ENCODE results near the gene PRKAA2.
A peak's percentile ranks its signal among the peaks of the same experiment; 100 is the strongest.

Gene PRKAA2

GRCh38 chr1:56639211-56639610, 5.9 kb upstream of the PRKAA2 start:
- Histone ChIP-seq H3K9me3 (ENCODE audit: low read length) (no peaks in the 10 kb centered on the region), H3K27me3 (ENCODE audit: insufficient read depth, low read length) (peaks cover 16% of the 10 kb centered on the region), H2AFZ (ENCODE audit: low read depth, low read length) (no peak overlapping the region), H3K36me3 (ENCODE audit: insufficient read depth, low read length) (no peaks in the 10 kb centered on the region), H3K4me3 (ENCODE audit: low read length) (no peak overlapping the region), H3K4me1 (ENCODE audit: insufficient read depth, low read length) (peaks cover 8% of the 10 kb centered on the region)

DNA sequence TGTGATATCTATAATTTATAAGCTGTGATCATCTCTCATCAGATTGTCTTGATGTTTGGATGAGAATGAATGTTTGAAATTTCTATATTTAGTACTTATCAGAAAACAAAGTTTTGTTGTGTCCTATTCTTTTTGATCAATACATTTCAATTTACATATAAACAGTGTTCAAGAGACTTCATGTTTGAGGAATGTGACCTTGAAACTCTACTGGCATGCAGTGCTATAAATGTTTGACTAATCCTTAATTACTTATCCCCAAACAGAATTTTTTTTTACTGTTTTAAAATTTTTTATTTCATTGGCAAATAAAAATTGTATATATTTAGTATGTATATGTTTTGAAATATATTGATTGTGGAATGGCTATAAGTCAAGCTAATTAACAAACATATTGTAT, 1.5 kb upstream of the PRKAA2 start:
- Histone ChIP-seq H3K9me3 (ENCODE audit: low read length) (no peaks in the 10 kb centered on the region), H3K4me3 (ENCODE audit: low read length) (no peak overlapping the region), H3K36me3 (ENCODE audit: insufficient read depth, low read length) (no peaks in the 10 kb centered on the region), H3K27me3 (ENCODE audit: insufficient read depth, low read length) (peaks cover 15% of the 10 kb centered on the region), H2AFZ (ENCODE audit: low read depth, low read length) (no peak overlapping the region), H3K4me1 (ENCODE audit: insufficient read depth, low read length) (peaks cover 26% of the 10 kb centered on the region)

- H3K36me3 ChIP-seq (ENCODE audit: insufficient read depth, low read length) = no peaks in the 10 kb centered on the region
- peaks cover 11% of the 10 kb centered on the region for H3K27me3 ChIP-seq (ENCODE audit: insufficient read depth, low read length)
- no peaks in the 10 kb centered on the region for H3K9me3 ChIP-seq (ENCODE audit: low read length)
- peak overlapping the region; percentile 90 for H2AFZ ChIP-seq (ENCODE audit: low read depth, low read length)
- peaks cover 26% of the 10 kb centered on the region for H3K4me1 ChIP-seq (ENCODE audit: insufficient read depth, low read length)
- peak overlapping the region; percentile 69 for H3K4me3 ChIP-seq (ENCODE audit: low read length)
Measured at GRCh38 chr1:56644064-56644918, 823 bp upstream of the PRKAA2 start.

DNA sequence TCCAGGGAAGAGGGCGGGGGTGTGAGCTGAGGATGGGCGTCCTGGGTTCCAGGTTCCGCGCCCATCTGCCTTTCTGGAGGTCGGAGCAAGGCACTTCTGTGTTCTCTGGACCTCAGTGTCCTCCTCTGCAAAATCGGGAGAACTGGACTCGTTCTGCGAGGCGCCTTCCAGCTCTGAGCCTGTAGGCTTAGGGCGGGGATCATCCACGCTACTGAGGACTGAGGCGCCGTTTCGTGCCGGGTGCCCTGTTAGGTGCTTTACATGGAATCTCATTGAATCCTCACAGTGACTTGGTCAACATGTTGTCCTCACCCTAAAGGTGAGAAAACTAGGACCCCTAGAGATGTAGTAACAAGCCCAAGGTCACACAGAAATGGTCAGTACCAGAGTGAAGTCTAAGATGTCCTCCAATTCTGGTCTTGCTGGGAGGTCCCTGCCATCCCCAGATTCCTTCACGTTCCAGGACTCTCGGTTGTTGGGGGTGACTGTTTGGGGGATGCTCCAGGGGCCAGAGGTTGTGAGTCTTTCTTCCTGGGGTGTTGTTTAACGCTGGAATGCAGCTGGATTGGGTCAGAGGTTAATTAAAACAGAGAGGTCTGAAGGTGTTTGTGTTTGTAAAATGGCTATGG, 677 bp downstream of the PRKAA2 start:
- peak overlapping the region; percentile 69 for H3K4me3 ChIP-seq (ENCODE audit: low read length)
- H3K36me3 ChIP-seq (ENCODE audit: insufficient read depth, low read length) = no peaks in the 10 kb centered on the region
- H3K4me1 ChIP-seq (ENCODE audit: insufficient read depth, low read length) = peaks cover 26% of the 10 kb centered on the region
- H3K9me3 ChIP-seq (ENCODE audit: low read length) = no peaks in the 10 kb centered on the region
- H3K27me3 ChIP-seq (ENCODE audit: insufficient read depth, low read length) = peaks cover 11% of the 10 kb centered on the region
- H2AFZ ChIP-seq (ENCODE audit: low read depth, low read length) = peak overlapping the region; percentile 90

GRCh38 chr1:56646611-56647010, 1.5 kb downstream of the PRKAA2 start:
- Histone ChIP-seq H3K27me3 (ENCODE audit: insufficient read depth, low read length) (peaks cover 11% of the 10 kb centered on the region), H3K36me3 (ENCODE audit: insufficient read depth, low read length) (no peaks in the 10 kb centered on the region), H3K9me3 (ENCODE audit: low read length) (no peaks in the 10 kb centered on the region), H3K4me3 (ENCODE audit: low read length) (peak overlapping the region; percentile 69), H3K4me1 (ENCODE audit: insufficient read depth, low read length) (peaks cover 26% of the 10 kb centered on the region), H2AFZ (ENCODE audit: low read depth, low read length) (no peak overlapping the region)

- Histone ChIP-seq H3K4me3 (ENCODE audit: low read length) (no peak overlapping the region), H3K36me3 (ENCODE audit: insufficient read depth, low read length) (no peaks in the 10 kb centered on the region), H3K9me3 (ENCODE audit: low read length) (no peaks in the 10 kb centered on the region), H3K27me3 (ENCODE audit: insufficient read depth, low read length) (peaks cover 11% of the 10 kb centered on the region), H2AFZ (ENCODE audit: low read depth, low read length) (no peak overlapping the region), H3K4me1 (ENCODE audit: insufficient read depth, low read length) (peaks cover 26% of the 10 kb centered on the region)
Measured at GRCh38 chr1:56647106-56647505, 2.0 kb downstream of the PRKAA2 start.

- Histone ChIP-seq H3K36me3 (ENCODE audit: insufficient read depth, low read length) (no peaks in the 10 kb centered on the region), H3K4me3 (ENCODE audit: low read length) (no peak overlapping the region), H3K27me3 (ENCODE audit: insufficient read depth, low read length) (peaks cover 8% of the 10 kb centered on the region), H3K4me1 (ENCODE audit: insufficient read depth, low read length) (peaks cover 23% of the 10 kb centered on the region), H3K9me3 (ENCODE audit: low read length) (peaks cover 2% of the 10 kb centered on the region), H2AFZ (ENCODE audit: low read depth, low read length) (no peak overlapping the region)
Measured at GRCh38 chr1:56648546-56648945, 3.4 kb downstream of the PRKAA2 start.

GRCh38 chr1:56654126-56654923, 9.2 kb downstream of the PRKAA2 start:
- H3K4me3 ChIP-seq (ENCODE audit: low read length) = no peak overlapping the region
- H3K27me3 ChIP-seq (ENCODE audit: insufficient read depth, low read length) = no peaks in the 10 kb centered on the region
- no peak overlapping the region for H2AFZ ChIP-seq (ENCODE audit: low read depth, low read length)
- H3K9me3 ChIP-seq (ENCODE audit: low read length) = peaks cover 11% of the 10 kb centered on the region
- peaks cover 2% of the 10 kb centered on the region for H3K36me3 ChIP-seq (ENCODE audit: insufficient read depth, low read length)
- H3K4me1 ChIP-seq (ENCODE audit: insufficient read depth, low read length) = no peaks in the 10 kb centered on the region

- Histone ChIP-seq H3K9me3 (ENCODE audit: low read length) (peaks cover 11% of the 10 kb centered on the region), H3K4me1 (ENCODE audit: insufficient read depth, low read length) (no peaks in the 10 kb centered on the region), H3K4me3 (ENCODE audit: low read length) (no peak overlapping the region), H3K36me3 (ENCODE audit: insufficient read depth, low read length) (peaks cover 2% of the 10 kb centered on the region), H2AFZ (ENCODE audit: low read depth, low read length) (no peak overlapping the region), H3K27me3 (ENCODE audit: insufficient read depth, low read length) (no peaks in the 10 kb centered on the region)
Measured at GRCh38 chr1:56655991-56656613, 11.0 kb downstream of the PRKAA2 start.

GRCh38 chr1:56658254-56658653, 13.1 kb downstream of the PRKAA2 start:
- no peaks in the 10 kb centered on the region for H3K27me3 ChIP-seq (ENCODE audit: insufficient read depth, low read length)
- H3K4me3 ChIP-seq (ENCODE audit: low read length) = no peak overlapping the region
- H3K4me1 ChIP-seq (ENCODE audit: insufficient read depth, low read length) = no peaks in the 10 kb centered on the region
- peaks cover 2% of the 10 kb centered on the region for H3K36me3 ChIP-seq (ENCODE audit: insufficient read depth, low read length)
- H2AFZ ChIP-seq (ENCODE audit: low read depth, low read length) = no peak overlapping the region
- peaks cover 10% of the 10 kb centered on the region for H3K9me3 ChIP-seq (ENCODE audit: low read length)

GRCh38 chr1:56660293-56660692, 15.2 kb downstream of the PRKAA2 start:
- H3K4me3 ChIP-seq (ENCODE audit: low read length) = no peak overlapping the region
- peaks cover 10% of the 10 kb centered on the region for H3K9me3 ChIP-seq (ENCODE audit: low read length)
- H2AFZ ChIP-seq (ENCODE audit: low read depth, low read length) = no peak overlapping the region
- H3K27me3 ChIP-seq (ENCODE audit: insufficient read depth, low read length) = no peaks in the 10 kb centered on the region
- H3K4me1 ChIP-seq (ENCODE audit: insufficient read depth, low read length) = no peaks in the 10 kb centered on the region
- peaks cover 2% of the 10 kb centered on the region for H3K36me3 ChIP-seq (ENCODE audit: insufficient read depth, low read length)

DNA sequence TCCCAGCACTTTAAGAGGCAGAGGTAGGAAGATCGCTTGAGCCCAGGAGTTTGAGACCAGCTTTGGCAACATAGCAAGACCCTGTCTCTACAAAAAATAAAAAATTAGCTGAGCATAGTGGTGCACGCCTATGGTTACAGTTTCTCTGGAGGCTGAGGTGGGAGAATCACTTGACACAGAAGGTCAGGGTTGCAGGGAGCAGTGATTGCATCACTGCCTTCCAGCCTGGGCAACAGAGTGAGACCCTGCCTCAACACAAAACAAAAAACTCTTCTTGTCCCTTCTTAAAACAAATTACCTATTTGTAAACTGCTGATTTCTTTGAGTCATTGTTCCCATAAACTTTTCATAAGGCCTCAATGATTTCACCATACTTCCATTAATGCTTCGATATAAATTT, 18.7 kb downstream of the PRKAA2 start:
- H2AFZ ChIP-seq (ENCODE audit: low read depth, low read length) = no peak overlapping the region
- H3K36me3 ChIP-seq (ENCODE audit: insufficient read depth, low read length) = no peaks in the 10 kb centered on the region
- no peaks in the 10 kb centered on the region for H3K27me3 ChIP-seq (ENCODE audit: insufficient read depth, low read length)
- no peak overlapping the region for H3K4me3 ChIP-seq (ENCODE audit: low read length)
- H3K4me1 ChIP-seq (ENCODE audit: insufficient read depth, low read length) = no peaks in the 10 kb centered on the region
- H3K9me3 ChIP-seq (ENCODE audit: low read length) = no peaks in the 10 kb centered on the region

- Histone ChIP-seq H3K27me3 (ENCODE audit: insufficient read depth, low read length) (no peaks in the 10 kb centered on the region), H3K9me3 (ENCODE audit: low read length) (no peaks in the 10 kb centered on the region), H3K36me3 (ENCODE audit: insufficient read depth, low read length) (no peaks in the 10 kb centered on the region), H3K4me3 (ENCODE audit: low read length) (no peak overlapping the region), H3K4me1 (ENCODE audit: insufficient read depth, low read length) (no peaks in the 10 kb centered on the region), H2AFZ (ENCODE audit: low read depth, low read length) (no peak overlapping the region)
Measured at GRCh38 chr1:56665384-56665783, 20.3 kb downstream of the PRKAA2 start.
